Activated CD8-positive, alpha-beta memory T cell treated with anti-CD3 and anti-CD28 coated beads for 24 hours (primary cell): Measurements from ENCODE around the gene UBE2H.
"Not testable (repeated sequence)": the region's sequence is repeated elsewhere in the genome, so short reads cannot be mapped to it uniquely, and the experiment has no call there.

ENCODE experiments used
- DNase-seq: peaks from one replicate; pipeline ENCODE4 v3.0.0-alpha.2; 2020

The UBE2H gene

GRCh38 chr7:129804890-129805719, 147.7 kb downstream of the UBE2H start:
- DNase-seq = no peak

GRCh38 chr7:129804111-129804889, 148.5 kb downstream of the UBE2H start:
- no peak for DNase-seq

- DNase-seq = no peak
Measured at GRCh38 chr7:129803546-129804081, 149.1 kb downstream of the UBE2H start.

GRCh38 chr7:129801882-129802281, 150.9 kb downstream of the UBE2H start:
- DNase-seq = no peak

- no peak for DNase-seq
Measured at GRCh38 chr7:129800901-129801300, 151.9 kb downstream of the UBE2H start.

GRCh38 chr7:129799350-129799955, 153.3 kb downstream of the UBE2H start:
- DNase-seq = no peak

GRCh38 chr7:129798616-129799349, 154.0 kb downstream of the UBE2H start:
- no peak for DNase-seq

GRCh38 chr7:129797214-129797789, 155.5 kb downstream of the UBE2H start:
- no peak for DNase-seq

GRCh38 chr7:129796186-129796775, 156.5 kb downstream of the UBE2H start:
- DNase-seq = no peak

GRCh38 chr7:129794461-129794860, 158.3 kb downstream of the UBE2H start:
- not testable (repeated sequence) for DNase-seq

- no peak for DNase-seq
Measured at GRCh38 chr7:129793506-129794310, 159.1 kb downstream of the UBE2H start.

GRCh38 chr7:129792721-129793120, 160.0 kb downstream of the UBE2H start:
- DNase-seq = no peak

- DNase-seq = no peak
Measured at GRCh38 chr7:129790136-129790535, 162.6 kb downstream of the UBE2H start.

GRCh38 chr7:129789652-129790051, 163.1 kb downstream of the UBE2H start:
- no peak for DNase-seq

- no peak for DNase-seq
Measured at GRCh38 chr7:129789000-129789399, 163.8 kb downstream of the UBE2H start.

GRCh38 chr7:129786825-129787563, 165.8 kb downstream of the UBE2H start:
- no peak for DNase-seq

- DNase-seq = no peak
Measured at GRCh38 chr7:129785685-129786514, 166.9 kb downstream of the UBE2H start.

GRCh38 chr7:129784783-129785684, 167.7 kb downstream of the UBE2H start:
- no peak for DNase-seq
